Measurements from ENCODE around the gene KLHL29. TPM values are rescaled to one million over a fixed set of nuclear protein-coding genes. Genes with fewer than 3 reads are reported as not detected.
A peak's percentile ranks its signal among the peaks of the same experiment; 100 is the strongest.

Gene KLHL29
- total RNA-seq, 1 experiment from 2014 or later = 3.4 TPM

DNA sequence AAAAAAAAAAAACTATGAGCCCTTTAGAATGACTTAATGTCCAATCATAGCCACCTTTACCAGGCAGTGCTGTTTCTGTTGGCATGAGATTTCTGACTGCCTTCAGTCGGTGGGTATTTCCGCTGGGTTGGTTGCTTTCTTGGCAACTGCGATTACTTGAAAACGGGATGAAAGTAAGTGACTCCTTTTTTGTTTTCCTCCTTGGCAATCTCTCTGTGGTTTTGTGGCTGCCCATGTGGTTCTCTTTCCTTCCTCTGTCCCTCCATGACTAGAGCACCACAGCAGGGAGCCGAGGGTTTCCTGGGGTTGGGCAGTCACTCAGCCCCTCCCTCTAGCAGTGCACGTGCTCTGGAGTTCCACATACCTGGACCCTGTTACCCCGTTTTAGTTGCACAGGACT lies 112.1 kb downstream of the KLHL29 start:
- H2AFZ ChIP-seq = no peak overlapping the region
- 0 out of 2 replicates have a peak, but pooled peaks cover 4% of the 10 kb centered on the region for H4K20me1 ChIP-seq (ENCODE audit: insufficient read depth)
- no peaks in the 10 kb centered on the region for H3K4me1 ChIP-seq (replicated peaks; ENCODE audit: insufficient read depth)
- POLR2A ChIA-PET (ENCODE audit: unreplicated experiment) = no interaction called here
- H3F3A ChIP-seq (ENCODE audit: insufficient read depth, low read depth) = no peaks in the 10 kb centered on the region
- no peak overlapping the region for H3K4me3 ChIP-seq
- no peaks in the 10 kb centered on the region for H3K9me3 ChIP-seq (ENCODE audit: insufficient read depth, low read depth)
- H3K36me3 ChIP-seq (ENCODE audit: low read depth) = no peaks in the 10 kb centered on the region
- H3K9me2 ChIP-seq (ENCODE audit: insufficient read depth) = no peaks in the 10 kb centered on the region
- no peak overlapping the region for H3K4me2 ChIP-seq
- BruUV-seq (replicated peaks) = no TSS peak
- TF ChIP-seq, protein P1, sequence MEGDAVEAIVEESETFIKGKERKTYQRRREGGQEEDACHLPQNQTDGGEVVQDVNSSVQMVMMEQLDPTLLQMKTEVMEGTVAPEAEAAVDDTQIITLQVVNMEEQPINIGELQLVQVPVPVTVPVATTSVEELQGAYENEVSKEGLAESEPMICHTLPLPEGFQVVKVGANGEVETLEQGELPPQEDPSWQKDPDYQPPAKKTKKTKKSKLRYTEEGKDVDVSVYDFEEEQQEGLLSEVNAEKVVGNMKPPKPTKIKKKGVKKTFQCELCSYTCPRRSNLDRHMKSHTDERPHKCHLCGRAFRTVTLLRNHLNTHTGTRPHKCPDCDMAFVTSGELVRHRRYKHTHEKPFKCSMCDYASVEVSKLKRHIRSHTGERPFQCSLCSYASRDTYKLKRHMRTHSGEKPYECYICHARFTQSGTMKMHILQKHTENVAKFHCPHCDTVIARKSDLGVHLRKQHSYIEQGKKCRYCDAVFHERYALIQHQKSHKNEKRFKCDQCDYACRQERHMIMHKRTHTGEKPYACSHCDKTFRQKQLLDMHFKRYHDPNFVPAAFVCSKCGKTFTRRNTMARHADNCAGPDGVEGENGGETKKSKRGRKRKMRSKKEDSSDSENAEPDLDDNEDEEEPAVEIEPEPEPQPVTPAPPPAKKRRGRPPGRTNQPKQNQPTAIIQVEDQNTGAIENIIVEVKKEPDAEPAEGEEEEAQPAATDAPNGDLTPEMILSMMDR (conservative IDR thresholded peaks at IDR 0.05) = no peak
- no peak for TF ChIP-seq EZH2 (IDR thresholded peaks at IDR 0.05; ENCODE audit: low read depth)
- DNase-seq = peak in 1 of 2 experiments; percentile 27
- H3K27ac ChIP-seq = no peak overlapping the region
- no peaks in the 10 kb centered on the region for H3K27me3 ChIP-seq (ENCODE audit: insufficient read depth, low read depth)
- intact Hi-C loops (cut with micrococcal nuclease; ENCODE audit: unreplicated experiment) = no loop called here
- CTCF ChIA-PET = no interaction called here
- no peaks in the 10 kb centered on the region for H3K79me2 ChIP-seq (ENCODE audit: low read depth)

DNA sequence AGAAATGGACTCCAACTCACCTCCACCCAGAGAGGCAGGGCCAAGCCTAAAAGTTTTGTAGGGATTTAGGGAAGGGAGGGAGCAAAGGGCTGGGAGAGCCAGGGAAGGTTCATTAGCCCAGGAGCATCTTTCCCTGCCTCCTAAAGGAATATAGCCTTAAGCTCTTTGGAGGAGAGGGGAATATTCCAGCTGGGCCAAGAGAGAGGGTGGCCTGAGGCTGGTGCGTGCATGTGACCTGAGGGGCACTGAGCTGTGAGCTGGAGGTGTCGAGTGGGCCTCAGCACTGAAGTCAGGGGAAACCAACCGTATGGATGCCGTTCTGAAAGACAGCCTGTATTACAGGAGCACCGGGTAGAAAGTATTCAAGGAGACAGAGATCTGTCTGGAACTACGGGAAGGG lies 112.6 kb downstream of the KLHL29 start:
- Histone ChIP-seq H3K27me3 (ENCODE audit: insufficient read depth, low read depth) (no peaks in the 10 kb centered on the region), H3K9me3 (ENCODE audit: insufficient read depth, low read depth) (no peaks in the 10 kb centered on the region), H3K4me1 (replicated peaks; ENCODE audit: insufficient read depth) (no peaks in the 10 kb centered on the region), H2AFZ (no peak overlapping the region), H3K9me2 (ENCODE audit: insufficient read depth) (no peaks in the 10 kb centered on the region), H3K4me3 (no peak overlapping the region), H4K20me1 (ENCODE audit: insufficient read depth) (0 out of 2 replicates have a peak, but pooled peaks cover 4% of the 10 kb centered on the region), H3K79me2 (ENCODE audit: low read depth) (no peaks in the 10 kb centered on the region), H3F3A (ENCODE audit: insufficient read depth, low read depth) (no peaks in the 10 kb centered on the region), H3K27ac (no peak overlapping the region), H3K36me3 (ENCODE audit: low read depth) (no peaks in the 10 kb centered on the region), H3K4me2 (no peak overlapping the region)
- POLR2A ChIA-PET (ENCODE audit: unreplicated experiment) = no interaction called here
- no peak for DNase-seq
- CTCF ChIA-PET = no interaction called here
- TF ChIP-seq EZH2 (IDR thresholded peaks at IDR 0.05; ENCODE audit: low read depth) = no peak
- TF ChIP-seq, protein P1 (conservative IDR thresholded peaks at IDR 0.05) = no peak
- no TSS peak for BruUV-seq (replicated peaks)
- intact Hi-C loops (cut with micrococcal nuclease; ENCODE audit: unreplicated experiment) = no loop called here

DNA sequence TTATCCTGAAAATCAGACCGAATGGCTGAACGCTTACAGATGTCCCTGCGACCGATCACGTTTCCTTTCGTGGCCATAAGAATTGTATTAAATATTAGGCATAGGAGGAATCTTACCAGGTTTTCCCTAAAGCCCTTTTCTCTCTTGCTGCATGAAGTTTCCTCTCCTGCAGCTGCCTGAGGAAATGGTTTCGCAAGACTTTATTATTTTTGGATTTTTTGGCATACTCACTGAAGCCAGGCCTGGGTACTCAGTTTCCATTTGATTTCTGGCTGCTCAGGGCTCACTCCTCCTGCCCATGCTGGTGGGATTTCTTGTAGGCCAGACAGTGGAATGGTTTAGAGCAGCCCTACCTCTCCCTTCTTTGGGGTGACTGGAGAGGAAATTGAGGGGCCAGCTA lies 114.0 kb downstream of the KLHL29 start:
- Histone ChIP-seq H3K79me2 (ENCODE audit: low read depth) (no peaks in the 10 kb centered on the region), H3K27ac (no peak overlapping the region), H3K4me3 (no peak overlapping the region), H3K9me3 (ENCODE audit: insufficient read depth, low read depth) (no peaks in the 10 kb centered on the region), H3K4me2 (no peak overlapping the region), H2AFZ (no peak overlapping the region), H3F3A (ENCODE audit: insufficient read depth, low read depth) (no peaks in the 10 kb centered on the region), H3K27me3 (ENCODE audit: insufficient read depth, low read depth) (no peaks in the 10 kb centered on the region), H3K36me3 (ENCODE audit: low read depth) (no peaks in the 10 kb centered on the region), H4K20me1 (ENCODE audit: insufficient read depth) (0 out of 2 replicates have a peak, but pooled peaks cover 4% of the 10 kb centered on the region), H3K9me2 (ENCODE audit: insufficient read depth) (no peaks in the 10 kb centered on the region), H3K4me1 (replicated peaks; ENCODE audit: insufficient read depth) (no peaks in the 10 kb centered on the region)
- TF ChIP-seq, protein P1 (conservative IDR thresholded peaks at IDR 0.05) = no peak
- no peak for TF ChIP-seq EZH2 (IDR thresholded peaks at IDR 0.05; ENCODE audit: low read depth)
- no TSS peak for BruUV-seq (replicated peaks)
- ChIA-PET CTCF (no interaction called here), POLR2A (ENCODE audit: unreplicated experiment) (no interaction called here)
- DNase-seq = no peak
- intact Hi-C loops (cut with micrococcal nuclease; ENCODE audit: unreplicated experiment) = no loop called here
